HG02840 (cell line): ENCODE measurements around the gene SMTNL2.
"Not testable (repeated sequence)": the region's sequence is repeated elsewhere in the genome, so short reads cannot be mapped to it uniquely, and the experiment has no call there.

ENCODE experiments used
- ATAC-seq: cut with Tn5 transposase; IDR thresholded peaks from one replicate; pipeline ENCODE4 v1.9.1; 2021; ENCODE audit warnings: mild to moderate bottlenecking, moderate library complexity, moderate number of reproducible peaks; ENCODE audit not compliant: unreplicated experiment, low FRiP score

Gene SMTNL2

DNA sequence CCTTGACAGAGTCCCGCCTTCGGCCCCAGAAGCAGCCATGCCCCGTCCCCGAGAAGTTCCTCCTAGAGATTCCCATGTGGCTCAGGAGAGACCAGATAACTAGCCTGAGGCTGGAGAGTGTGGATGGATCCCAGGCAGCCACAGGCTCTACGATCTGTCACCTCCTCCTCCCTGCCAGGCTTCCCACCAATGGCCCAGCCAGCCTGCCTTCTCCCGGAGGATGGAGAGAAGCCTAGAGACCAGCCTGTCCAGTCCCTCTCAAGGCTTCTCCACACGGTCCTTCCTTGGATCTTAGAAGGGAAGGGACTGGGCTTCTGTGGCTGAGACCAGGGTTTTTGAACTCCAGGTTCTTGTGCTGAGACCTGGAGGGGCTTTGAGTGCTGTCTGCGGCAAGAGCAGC is 1.6 kb upstream of the SMTNL2 start:
- no peak for ATAC-seq

DNA sequence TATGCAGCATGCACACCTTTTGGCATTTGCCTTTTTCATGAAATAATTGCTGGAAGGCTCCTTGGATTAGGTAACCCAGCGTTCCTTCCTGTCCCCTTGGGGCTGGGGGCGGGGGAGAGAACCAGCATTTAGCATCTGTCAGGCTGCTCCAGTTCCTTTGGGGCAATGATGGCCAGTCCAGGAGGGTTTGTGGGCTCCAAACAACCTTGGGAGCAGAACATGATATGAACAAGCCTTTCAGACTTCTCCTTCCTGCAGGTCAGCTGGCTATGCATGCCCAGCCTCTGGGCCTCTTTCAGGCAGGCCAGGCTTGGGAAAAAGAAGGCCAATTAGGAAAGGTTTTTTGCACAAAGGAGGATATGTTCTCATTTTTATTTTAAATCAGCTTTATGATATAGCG is 1.1 kb upstream of the SMTNL2 start:
- no peak for ATAC-seq

DNA sequence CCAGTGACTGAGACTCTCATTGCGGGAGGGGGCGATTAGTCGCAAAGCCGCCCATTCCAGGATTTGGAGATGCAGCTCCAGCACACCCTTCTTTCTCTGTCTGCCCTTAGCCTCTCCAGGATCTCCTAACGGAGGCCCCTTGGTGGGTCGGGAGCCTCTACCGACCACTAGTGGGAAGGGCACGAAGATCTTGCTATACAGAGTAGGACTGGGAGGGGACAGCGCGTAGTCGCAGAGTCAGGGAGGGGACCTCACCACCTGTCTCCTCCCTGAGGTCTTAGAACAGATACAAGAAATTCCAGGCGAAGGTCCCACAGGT is 588 bp upstream of the SMTNL2 start:
- no peak for ATAC-seq

DNA sequence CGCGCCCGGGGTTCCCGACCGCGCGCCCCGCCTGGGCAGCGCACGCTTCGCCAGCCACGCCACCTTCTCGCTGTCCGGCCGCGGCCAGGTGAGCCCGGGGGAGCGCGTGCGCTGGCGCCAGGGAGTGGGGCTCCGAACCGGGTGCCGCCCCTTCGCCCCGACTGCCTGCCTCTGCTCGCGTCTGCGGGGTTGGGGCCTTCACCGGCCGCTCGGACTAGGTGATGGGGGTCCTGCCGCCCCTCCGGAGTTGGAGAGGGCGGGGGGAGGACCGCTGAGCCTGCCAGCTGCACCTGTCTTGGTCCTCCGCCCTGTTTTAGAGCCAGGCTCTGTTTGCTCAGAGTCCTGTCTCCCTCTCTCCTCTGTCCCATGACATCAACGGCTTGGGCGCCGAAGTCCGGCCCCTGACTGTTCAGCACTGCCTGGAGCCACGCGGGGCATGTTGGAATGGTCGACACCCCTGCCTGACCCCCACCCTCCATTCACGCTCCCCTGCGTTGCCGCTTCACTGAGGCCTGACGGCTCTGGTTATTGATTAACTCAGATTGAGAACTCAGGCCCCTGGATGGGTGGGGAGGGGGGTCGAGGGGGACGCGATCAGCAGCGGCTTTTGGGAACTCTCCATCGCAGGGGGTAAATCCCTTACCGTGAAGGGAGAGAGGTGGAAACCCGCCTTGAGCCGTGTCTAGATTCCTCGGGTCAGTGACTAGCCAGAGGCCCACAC is 748 bp downstream of the SMTNL2 start:
- no peak for ATAC-seq

DNA sequence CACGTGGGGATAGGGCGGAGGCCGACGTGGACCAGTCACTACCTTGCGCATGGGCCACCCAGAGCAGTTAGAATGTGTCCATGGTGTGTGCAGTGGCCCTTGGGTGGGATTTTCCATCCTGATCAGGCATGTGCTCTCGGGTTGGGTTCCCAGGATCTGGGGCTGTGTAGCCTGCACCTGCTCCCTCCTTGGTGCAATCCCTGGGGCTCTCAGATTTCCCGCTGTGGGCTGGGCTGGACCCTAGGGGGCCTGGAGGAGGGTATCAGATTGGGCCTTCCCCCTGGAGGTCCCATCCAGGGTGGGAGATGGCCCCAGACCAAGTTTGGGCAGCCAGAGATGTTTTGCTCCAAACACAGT is 1.3 kb downstream of the SMTNL2 start:
- no peak for ATAC-seq

DNA sequence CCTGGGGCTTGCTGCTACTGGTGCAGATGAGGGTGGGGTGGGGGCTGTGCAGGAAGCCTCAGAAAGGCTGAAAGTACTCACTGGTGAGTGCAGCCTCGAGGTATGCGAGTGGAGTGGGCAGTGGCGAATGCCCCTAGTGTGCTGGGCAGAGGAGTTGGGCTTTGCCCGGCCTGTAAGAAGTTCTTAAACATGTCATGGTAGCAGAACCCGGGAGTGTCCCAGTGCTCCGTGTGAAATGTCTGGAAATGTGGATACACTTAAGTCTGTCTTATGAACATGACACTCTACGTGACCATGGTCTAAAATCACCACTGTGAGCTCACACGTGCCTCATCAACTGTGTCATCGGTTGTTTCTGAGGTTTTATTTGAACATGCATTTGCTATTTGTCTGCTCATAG is 1.7 kb downstream of the SMTNL2 start:
- ATAC-seq, result no peak

DNA sequence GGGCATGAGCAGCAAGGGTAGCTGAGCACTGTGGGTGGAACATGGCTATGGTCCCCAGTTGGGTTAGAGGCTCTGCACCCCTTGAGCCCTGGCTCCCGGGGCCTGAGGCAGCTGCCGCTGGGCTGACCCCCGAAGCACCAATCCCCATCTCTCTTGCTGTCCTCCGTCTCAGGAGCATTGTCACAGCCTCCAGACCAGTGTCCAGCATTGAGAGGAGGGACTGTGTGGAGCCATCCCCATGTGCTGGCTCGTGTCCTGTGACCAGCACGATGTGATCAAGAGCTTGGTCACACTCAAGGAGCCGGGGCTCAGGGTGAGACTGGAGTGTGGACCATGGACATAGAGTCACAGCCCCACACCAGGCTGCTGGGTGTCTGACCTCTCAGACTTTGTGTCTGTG is 2.9 kb downstream of the SMTNL2 start:
- no peak for ATAC-seq

DNA sequence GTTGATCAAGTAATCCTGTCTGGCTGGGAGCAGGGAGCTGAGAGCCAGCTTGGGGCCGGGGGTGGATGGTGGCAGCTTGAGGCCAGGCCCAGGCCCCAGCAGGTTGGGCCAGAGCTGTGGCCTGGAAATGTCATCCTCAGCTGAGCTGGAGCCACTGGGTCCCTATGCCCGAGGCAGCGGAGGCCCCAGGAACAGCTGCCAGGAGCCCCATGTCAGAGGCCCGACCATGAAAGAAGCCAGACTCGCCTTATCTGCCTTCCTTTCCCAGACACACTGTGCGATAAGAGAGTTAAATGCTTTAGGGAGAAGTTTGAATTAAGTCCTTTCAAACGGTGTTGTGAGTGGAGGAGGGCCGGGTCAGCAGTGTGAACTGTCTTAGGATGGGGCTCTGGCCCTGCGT is 3.5 kb downstream of the SMTNL2 start:
- ATAC-seq, result no peak

DNA sequence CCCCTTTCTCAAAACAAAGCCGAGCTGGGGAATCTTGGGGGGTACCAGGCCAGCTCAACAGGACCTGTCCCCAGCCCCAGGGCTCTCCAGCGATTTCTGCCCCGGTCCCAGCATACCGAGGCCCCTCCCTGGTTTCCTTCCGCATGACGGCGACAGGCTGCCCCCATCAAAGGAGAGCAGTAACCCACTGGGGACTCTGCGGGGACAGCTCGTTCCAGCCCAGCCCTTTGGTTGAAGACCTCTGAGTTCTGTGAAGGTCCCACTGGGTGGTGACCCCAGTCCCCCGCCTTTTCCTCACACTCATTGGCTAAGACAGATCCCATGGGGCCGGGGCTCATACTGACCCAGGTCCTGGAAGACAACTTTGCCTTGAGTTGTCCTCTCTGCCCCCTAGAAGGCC is 4.1 kb downstream of the SMTNL2 start:
- ATAC-seq, result no peak

DNA sequence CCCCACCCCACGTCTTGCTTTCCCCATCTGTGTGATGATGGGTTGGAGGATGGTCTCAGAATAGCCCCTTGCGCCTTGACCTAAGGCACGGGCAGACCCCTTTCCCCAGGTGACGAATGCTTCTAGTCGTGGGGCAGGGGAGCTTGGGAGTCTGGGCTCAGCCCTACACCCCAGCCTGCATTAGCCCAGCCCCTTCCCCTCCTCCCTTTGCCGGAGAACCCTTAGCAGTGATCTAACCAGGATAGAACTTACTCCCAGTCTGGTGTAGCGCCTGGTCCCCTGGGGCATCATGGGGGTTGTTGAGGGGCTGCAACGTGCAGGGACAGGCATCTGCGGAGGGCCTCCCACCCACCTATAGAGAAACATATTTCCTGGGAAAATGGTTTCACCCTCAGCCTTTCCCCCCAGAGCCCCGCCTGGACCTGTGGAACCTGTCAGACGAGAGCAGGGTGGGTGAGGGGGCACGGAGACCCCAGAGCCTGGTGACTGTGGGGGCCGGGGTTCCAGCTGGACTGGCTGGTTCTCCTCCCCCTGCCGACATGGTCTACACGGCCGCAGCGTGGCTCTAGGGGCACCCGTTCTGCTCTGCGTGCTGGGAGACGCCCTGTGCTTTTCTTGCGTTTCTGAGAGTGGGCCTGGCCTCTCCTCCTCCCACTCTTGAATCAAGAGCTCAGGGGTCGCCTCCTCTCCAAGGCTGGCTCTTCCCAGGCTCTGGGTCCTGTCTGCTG is 4.7 kb downstream of the SMTNL2 start:
- no peak for ATAC-seq

DNA sequence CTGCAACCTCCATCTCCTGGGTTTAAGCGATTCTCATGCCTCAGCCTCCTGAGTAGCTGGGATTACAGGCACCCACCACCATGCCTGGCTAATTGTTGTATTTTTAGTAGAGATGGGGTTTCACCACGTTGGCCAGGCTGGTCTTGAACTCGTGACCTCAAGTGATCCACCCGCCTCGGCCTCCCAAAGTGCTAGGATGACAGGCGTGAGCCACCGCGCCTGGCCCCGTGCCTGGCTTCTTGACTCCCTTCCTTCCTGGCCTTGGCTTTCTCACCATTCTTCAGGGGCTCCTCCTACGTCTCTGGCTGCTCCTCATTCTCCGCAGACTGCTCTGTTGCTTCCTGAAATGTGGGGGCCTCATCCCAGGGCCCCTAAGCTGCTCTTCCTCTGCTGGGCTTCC is 5.7 kb downstream of the SMTNL2 start:
- ATAC-seq, result not testable (repeated sequence)

DNA sequence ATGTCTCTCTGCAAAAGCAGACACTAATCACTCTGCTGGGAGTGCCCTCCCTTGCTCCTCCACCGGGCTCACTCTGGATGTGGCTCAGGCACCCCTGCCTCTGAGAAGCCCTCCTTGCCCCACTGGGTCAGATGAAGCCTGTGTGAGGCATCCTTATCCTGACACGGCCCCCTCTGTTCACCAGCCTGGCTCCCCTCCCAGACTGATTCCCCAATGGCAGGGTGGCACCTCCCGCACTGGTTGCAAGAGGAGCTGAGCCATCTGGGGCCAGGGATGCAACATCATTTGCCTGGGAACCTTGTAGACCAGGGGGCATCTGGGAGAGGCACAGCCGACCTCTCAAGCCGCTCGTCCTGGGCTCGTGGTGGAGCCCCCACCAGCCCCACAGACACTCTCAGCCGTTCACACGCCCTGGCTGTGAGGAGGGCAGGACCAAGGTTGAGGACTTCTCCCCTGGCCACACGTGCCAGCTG is 6.7 kb downstream of the SMTNL2 start:
- no peak for ATAC-seq

DNA sequence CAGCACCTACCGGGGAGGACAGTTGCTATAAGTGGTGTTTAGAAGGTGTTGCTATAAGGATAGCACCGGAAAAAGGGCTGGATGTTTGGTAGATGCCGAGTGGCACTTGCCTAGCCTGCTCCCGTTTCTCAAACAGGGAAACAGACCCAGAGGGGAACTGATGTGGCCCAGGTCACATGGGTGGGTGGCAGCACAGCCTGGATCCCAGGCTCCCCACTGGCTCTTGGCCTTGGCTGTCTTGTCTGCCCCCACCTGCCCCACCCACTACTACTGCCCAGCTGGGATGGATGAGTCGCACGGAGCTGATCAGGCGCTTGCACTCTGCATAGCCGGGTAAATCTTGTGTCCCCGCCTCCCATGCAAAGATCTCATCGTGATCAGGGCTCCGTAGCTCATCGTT is 7.2 kb downstream of the SMTNL2 start:
- ATAC-seq, result no peak

DNA sequence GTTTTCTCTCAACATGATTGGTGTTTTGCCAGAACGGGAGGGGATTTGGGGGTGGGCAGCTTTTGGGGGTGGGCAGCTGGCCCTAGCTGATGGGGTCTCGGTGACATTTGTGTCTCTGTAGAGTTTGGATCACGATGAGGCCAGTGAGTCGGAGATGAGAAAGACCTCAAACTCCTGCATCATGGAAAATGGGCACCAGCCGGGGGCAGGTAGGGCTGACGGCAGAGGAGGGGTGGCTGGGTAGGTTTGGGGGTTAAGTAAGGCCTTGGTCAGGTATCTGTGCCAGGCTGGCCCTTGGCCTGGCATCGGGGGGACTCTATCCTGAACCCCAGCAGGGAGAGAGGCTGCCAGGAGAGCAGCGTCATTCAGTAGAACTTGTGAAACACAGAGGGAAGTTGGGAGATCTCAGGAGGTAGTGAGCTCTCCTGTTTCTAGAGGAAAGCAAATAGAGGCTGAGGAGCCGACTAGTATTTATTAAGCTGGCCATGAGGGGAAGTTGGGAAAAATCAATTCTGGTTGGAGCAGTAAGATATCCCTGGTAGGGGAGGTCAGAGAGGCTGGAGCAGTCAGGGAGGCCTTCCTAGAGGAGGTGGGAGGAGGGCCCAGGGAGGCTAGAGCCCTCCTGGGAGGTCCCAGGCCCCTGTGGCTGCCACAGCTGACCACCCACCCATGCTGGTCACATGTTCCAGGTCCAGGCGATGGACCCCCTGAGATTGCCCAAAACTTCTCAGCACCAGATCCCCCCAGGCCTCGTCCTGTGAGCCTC is 8.1 kb downstream of the SMTNL2 start:
- no peak for ATAC-seq

DNA sequence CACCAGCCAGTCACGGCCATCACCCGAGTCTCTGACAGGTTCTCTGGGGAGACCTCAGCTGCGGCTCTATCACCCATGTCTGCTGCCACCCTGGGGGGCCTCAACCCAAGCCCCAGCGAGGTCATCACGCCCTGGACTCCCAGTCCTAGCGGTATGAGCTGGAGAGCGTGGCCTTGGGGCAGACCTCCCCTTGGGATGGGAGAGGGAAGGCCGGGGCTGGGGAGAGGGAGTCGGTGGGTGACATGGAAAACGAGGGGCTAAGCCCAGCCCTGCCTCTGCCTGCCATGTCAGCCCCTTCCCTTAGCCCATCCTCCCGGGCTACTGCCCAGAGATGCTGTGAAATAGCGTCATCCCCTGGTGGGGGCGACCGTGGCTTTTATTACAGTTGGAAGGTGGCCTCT is 8.7 kb downstream of the SMTNL2 start:
- no peak for ATAC-seq

DNA sequence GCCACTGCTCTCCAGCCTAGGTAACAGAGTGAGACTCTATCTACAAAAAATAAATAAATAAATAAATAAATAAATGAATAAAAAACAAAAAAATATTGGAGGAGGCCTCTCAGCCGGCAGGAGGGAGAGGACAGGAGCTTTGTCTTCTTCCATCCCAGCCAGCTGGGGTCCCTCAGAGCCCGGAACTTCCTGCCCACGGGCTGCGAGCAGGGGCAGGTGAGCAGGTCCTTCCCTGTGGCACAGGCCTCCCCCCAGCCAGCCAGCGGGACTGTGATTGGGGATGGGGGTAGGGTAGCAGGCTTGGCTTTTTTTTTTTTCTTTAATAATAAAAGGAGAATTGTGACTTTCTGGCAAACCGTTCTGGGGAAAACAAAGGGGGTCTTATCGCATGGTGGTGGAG is 10.1 kb downstream of the SMTNL2 start:
- no peak for ATAC-seq

DNA sequence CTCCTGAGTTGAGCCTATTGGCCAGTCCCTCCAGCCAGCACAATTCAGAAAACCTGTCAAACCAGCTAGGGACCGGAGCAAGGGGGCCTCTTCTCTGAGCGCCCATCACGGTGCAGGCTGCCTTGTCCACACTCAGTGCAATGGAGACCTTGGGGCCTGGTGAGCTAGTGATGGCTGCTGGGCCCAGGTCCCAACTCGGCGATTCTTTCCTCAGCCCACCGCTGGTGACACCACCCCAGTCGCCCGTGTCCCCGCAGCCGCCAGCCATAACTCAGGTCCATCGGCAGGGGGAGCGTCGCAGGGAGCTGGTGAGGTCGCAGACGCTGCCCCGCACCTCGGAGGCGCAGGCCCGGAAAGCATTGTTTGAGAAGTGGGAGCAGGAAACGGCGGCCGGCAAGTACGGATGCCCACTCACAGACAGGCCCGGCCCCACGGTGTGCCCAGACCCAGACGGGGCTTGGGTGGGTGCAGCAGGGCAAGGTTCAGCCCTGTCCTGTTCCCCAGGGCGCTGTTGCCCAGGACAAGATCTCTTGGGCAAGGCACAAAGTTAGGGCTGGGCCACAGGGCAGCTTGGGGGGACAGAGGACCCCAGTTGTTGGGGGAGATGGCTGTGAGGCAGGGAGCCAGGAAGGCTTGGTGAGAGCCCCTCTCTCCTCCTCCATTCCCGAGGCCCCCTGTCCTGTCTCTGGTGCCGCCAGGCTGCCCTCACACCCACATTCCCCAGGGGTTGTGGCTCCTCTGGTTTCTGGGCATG is 10.8 kb downstream of the SMTNL2 start:
- ATAC-seq, result no peak

DNA sequence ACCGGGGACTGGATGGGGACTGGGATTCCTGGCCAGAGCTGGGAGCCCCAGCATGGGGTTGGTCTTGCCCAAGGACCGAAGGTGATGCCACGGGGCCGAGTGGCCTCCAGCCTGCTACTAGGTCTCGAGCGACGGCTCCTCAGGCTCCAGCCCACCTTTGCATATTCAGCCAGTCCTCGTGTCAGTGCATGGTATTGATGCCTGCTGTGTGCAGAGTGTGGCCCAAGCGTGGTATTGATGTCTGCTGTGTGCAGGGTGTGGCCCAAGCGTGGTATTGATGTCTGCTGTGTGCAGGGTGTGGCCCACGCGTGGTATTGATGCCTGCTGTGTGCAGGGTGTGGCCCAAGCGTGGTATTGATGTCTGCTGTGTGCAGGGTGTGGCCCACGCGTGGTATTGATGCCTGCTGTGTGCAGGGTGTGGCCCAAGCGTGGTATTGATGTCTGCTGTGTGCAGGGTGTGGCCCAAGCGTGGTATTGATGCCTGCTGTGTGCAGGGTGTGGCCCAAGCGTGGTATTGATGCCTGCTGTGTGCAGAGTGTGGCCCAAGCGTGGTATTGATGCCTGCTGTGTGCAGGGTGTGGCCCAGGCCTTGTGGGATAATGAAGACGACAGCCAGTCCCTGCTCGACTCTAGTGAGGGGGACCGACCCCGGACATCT is 11.5 kb downstream of the SMTNL2 start:
- not testable (repeated sequence) for ATAC-seq

DNA sequence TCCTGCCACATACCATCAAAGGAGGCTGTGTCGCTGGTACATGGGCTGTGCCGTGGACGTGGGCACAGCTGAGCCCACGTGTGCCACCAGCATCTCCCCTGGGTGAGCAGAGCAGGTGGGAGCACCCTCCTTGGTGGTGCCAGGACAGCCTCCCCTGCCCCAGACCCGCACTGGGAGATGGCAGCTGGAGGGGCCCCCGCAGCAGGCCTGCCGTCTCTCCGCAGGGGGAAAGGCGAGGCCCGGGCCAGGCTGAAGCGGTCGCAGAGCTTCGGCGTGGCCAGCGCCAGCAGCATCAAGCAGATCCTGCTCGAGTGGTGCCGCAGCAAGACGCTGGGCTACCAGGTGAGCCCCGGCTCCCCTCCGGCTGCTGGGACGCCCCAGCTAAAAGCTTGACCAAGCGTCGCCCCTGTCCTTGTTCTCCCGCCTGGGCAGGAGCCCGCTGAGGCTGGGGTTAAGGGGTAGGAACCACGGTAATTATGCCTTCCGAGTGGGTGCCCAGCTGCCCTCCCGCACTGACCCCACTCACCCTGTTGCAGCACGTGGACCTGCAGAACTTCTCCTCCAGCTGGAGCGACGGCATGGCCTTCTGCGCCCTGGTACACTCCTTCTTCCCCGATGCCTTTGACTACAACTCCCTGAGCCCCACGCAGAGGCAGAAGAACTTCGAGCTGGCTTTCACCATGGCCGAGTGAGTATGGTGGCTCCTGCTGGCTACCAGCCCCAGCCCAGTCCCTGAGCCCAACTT is 12.5 kb downstream of the SMTNL2 start:
- ATAC-seq, result no peak

DNA sequence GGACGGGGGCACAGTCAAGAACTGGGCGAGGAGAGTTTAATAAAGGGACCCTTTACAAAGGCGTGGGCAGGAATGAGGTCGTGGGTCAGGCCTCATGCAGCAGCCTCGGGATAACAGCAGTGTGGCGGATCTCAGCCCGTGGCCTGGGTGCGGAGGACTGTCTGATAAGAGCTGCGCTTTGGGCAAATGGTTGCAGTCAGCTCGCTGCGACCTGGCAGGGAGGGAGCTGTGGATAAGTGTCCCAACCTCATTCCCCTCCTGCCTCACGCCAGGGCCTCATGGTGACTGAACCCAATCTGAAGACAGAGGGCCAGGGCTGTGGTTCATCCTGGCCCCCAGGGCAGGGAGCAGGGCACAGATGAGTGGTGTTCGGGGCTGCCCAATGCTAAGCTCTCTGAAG is 13.6 kb downstream of the SMTNL2 start:
- ATAC-seq, result no peak
